Measurements from ENCODE around the gene MACROD2. TPM values are rescaled to one million over a fixed set of nuclear protein-coding genes. Genes with fewer than 3 reads are reported as not detected.

Gene MACROD2
- total and polyA plus RNA-seq, 9 donors, result 3.7 to 25.5 (median 7.8) TPM

DNA sequence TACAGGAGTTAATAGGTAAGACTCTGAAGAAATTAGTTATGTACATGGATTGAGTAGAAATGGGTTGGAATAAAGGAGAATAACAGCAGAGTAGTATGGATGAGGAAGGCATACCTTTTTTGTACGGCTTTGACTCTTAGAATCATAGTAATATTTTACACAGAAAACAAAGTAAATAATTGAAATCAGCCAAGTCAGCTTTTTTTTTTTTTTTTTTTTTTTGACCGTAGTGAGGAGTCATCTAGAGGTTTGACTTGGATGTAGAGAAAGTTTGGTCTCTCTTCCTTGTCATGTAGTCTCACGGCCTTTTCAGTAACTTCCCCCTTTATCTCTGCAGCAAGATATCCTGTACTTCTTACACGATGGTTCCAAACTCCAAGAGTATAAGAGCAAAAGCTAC is 183.2 kb downstream of the MACROD2 start:
- no peak overlapping the region for H3K27ac ChIP-seq
- H3K9me3 ChIP-seq, result no peaks in the 10 kb centered on the region
- intact Hi-C loops (cut with DNase I), result no loop called here
- H3K4me1 ChIP-seq (ENCODE audit: insufficient read depth), result no peaks in the 10 kb centered on the region
- TF ChIP-seq POLR2A (IDR thresholded peaks at IDR 0.05) (no peak), EP300 (IDR thresholded peaks at IDR 0.05) (no peak)
- TF ChIP-seq, protein P1, sequence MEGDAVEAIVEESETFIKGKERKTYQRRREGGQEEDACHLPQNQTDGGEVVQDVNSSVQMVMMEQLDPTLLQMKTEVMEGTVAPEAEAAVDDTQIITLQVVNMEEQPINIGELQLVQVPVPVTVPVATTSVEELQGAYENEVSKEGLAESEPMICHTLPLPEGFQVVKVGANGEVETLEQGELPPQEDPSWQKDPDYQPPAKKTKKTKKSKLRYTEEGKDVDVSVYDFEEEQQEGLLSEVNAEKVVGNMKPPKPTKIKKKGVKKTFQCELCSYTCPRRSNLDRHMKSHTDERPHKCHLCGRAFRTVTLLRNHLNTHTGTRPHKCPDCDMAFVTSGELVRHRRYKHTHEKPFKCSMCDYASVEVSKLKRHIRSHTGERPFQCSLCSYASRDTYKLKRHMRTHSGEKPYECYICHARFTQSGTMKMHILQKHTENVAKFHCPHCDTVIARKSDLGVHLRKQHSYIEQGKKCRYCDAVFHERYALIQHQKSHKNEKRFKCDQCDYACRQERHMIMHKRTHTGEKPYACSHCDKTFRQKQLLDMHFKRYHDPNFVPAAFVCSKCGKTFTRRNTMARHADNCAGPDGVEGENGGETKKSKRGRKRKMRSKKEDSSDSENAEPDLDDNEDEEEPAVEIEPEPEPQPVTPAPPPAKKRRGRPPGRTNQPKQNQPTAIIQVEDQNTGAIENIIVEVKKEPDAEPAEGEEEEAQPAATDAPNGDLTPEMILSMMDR (IDR thresholded peaks at IDR 0.05), result no peak
- H3K27me3 ChIP-seq, result no peaks in the 10 kb centered on the region
- DNase-seq, result no peak
- 92% methylated on average over 4 of the region's 4 CpGs for WGBS, 3 donors
- H3K4me3 ChIP-seq, result no peak overlapping the region
- no peaks in the 10 kb centered on the region for H3K36me3 ChIP-seq

DNA sequence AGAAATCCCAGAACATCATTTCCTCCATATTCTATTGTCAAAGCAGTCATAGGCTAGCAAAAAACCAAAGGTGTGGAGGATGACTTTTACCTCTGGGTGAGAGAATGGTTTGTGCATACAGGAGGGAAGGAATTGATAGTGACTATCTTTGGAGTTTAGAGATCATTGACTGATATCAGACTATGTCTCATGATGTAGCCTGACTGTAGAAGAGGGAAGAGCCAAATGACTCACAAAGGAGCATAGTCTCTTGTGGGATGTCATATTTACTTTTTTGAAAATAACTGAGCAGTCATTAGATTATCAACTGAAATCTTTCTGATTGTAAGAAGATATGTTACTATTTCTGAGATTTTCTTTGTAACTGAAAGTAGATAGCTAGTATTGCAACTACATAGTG is 183.6 kb downstream of the MACROD2 start:
- H3K36me3 ChIP-seq, result no peaks in the 10 kb centered on the region
- H3K9me3 ChIP-seq, result no peaks in the 10 kb centered on the region
- no peak for DNase-seq
- H3K4me3 ChIP-seq, result no peak overlapping the region
- H3K4me1 ChIP-seq (ENCODE audit: insufficient read depth), result no peaks in the 10 kb centered on the region
- H3K27me3 ChIP-seq, result no peaks in the 10 kb centered on the region
- intact Hi-C loops (cut with DNase I), result no loop called here
- TF ChIP-seq EP300 (IDR thresholded peaks at IDR 0.05) (no peak), POLR2A (IDR thresholded peaks at IDR 0.05) (no peak)
- TF ChIP-seq, protein P1 (IDR thresholded peaks at IDR 0.05), result no peak
- H3K27ac ChIP-seq, result no peak overlapping the region

DNA sequence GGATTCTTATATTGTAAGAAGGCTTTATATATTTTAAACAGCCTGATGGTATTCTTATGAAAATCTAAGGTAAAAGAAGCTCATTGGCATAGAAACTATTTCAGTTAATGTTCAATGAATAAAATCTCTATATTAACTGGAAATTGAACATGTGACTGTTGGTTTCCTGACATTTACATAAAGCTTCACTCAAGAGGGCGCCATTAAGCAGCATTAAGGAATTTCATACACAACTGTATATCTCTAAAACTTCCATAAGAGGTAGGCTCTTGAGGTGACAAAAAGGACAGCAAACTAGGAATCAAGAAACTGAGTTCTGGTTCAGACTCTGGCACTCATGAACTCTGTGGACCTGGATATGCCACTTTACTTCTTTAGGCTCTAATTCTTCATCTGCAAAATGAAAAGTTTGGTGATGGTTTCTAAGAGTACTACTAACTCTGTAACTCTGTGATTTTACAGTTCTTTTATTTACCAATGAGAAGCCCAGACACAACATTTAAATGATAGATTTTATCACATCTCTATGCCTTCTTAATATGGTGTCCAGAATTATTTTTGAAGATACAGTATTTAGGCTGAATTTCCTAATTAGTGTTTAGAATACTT is 194.6 kb downstream of the MACROD2 start:
- intact Hi-C loops (cut with DNase I), result loop anchor here in 1 of 4 donors (10.0 kb wide), 1 partner anchor 1355 kb away; no protein-coding TSS in a partner anchor
- Histone ChIP-seq H3K9me3 (no peaks in the 10 kb centered on the region), H3K27ac (no peak overlapping the region), H3K27me3 (no peaks in the 10 kb centered on the region), H3K36me3 (no peaks in the 10 kb centered on the region), H3K4me3 (no peak overlapping the region), H3K4me1 (ENCODE audit: insufficient read depth) (no peaks in the 10 kb centered on the region)
- 59 to 64% (median 60%) methylated on average over 1 of the region's 1 CpG for WGBS, 3 donors
- TF ChIP-seq, protein P1 (IDR thresholded peaks at IDR 0.05), result no peak
- TF ChIP-seq POLR2A (IDR thresholded peaks at IDR 0.05), result no peak
- TF ChIP-seq EP300 (IDR thresholded peaks at IDR 0.05), result no peak
- DNase-seq, result no peak

DNA sequence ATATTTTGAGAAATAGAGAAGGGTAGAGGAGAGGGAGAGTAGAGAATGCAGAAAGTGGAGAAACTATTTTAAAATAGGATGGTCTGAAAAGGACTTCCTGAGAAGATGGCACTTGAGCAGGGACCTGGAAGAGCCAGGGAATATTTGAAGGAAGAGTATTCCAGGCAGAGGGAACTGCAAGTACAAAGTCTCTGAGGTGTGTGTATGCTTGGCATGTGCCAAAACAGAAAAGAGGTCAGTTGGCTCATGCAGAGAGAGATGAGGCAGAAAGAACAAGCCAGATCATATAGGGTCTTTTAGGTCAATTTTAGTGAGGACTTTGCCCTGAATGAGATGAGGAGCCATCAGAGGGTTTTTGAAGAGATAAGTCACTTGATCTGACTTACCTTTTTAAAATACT is 196.2 kb downstream of the MACROD2 start:
- no peaks in the 10 kb centered on the region for H3K9me3 ChIP-seq
- no peak for TF ChIP-seq EP300 (IDR thresholded peaks at IDR 0.05)
- TF ChIP-seq POLR2A (IDR thresholded peaks at IDR 0.05), result no peak
- TF ChIP-seq, protein P1 (IDR thresholded peaks at IDR 0.05), result no peak
- no peak overlapping the region for H3K27ac ChIP-seq
- H3K4me3 ChIP-seq, result no peak overlapping the region
- no peaks in the 10 kb centered on the region for H3K27me3 ChIP-seq
- no peak for DNase-seq
- intact Hi-C loops (cut with DNase I), result no loop called here
- H3K4me1 ChIP-seq (ENCODE audit: insufficient read depth), result no peaks in the 10 kb centered on the region
- no peaks in the 10 kb centered on the region for H3K36me3 ChIP-seq

Data from ovary (tissue), 9 donors.